Measurements from ENCODE around the gene TNKS1BP1. TPM values are rescaled to one million over a fixed set of nuclear protein-coding genes. Genes with fewer than 3 reads are reported as not detected.
"Not testable (repeated sequence)": the region's sequence is repeated elsewhere in the genome, so short reads cannot be mapped to it uniquely, and the experiment has no call there.

Gene TNKS1BP1
- total RNA-seq, 1 donor from 2014 or later: 160 TPM

DNA sequence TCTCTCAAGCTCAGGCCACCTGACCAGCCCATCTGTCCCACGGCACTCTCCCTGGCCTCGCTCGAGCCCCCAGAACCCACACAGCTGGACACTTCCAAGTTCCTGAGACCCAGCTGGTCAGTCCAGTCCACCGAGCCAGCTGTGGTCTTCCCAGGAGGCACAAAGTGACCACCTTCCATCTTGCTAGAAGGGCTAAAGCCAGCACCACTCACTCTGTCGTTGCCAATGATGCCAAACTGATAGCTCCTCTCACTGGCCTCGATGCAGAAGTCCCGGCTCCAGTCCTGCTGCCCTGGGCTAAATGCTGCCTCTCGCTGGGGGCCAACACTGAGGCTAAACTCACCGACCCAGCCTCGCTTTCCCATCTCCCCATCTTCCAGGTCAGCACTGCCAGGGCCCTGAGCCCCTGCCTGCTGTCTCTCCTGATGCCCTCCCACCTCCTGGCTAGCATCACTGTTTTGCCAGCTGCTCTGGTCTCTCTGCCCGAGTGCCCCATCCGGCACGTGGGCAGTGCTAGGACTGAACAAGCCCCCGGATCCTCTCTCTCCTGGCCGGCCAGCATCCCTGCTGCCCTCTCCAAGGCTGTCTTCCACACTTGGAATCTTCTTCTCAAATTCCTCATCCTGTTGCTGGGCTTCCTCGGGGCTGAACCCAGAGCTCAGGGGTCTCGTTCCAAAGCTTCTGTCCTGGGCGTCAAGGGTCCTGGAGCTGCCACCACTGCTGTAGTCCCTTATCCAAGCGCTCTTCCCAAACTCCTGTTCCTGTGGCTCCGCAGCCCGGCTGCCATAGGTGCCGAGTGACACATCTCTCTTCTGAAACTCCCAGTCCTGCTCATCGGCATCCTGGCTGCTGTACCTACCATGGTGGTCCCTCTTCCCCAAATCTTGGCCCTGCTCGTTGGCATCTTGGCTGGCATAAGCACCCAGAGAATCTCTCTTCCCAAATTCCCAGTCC, 15.4 kb downstream of the TNKS1BP1 start:
- ATAC-seq: no peak

DNA sequence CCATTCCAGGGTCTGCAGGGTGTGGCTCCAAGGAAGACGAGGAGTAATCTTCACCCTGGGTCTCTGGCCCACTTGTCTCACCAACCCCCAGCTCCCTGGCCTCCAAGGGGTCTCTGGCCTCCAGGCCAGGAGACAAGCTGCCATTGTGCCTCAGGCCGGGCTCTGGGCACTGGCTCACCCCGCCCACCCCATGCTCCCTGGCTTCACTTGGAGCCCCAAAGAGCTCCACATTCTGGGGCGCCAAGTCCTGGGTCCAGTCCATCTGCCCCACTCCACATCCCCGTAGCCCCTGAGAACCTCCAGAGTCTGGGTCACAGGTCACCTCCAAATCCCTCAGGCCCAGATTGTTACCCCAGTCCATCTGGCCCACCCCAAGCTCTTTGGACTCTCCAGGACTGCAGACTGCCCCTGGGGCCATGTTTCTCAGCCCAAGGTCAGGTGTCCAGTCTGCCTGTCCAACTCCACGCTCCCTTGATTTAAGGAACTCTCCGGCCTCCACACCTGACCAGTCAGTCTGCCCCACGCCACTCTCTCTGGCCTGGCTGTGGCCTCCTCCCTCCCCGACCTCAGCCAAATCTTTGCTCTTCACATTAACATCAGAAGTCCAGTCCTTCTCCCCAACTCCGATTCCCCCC, 16.2 kb downstream of the TNKS1BP1 start:
- ATAC-seq: no peak

DNA sequence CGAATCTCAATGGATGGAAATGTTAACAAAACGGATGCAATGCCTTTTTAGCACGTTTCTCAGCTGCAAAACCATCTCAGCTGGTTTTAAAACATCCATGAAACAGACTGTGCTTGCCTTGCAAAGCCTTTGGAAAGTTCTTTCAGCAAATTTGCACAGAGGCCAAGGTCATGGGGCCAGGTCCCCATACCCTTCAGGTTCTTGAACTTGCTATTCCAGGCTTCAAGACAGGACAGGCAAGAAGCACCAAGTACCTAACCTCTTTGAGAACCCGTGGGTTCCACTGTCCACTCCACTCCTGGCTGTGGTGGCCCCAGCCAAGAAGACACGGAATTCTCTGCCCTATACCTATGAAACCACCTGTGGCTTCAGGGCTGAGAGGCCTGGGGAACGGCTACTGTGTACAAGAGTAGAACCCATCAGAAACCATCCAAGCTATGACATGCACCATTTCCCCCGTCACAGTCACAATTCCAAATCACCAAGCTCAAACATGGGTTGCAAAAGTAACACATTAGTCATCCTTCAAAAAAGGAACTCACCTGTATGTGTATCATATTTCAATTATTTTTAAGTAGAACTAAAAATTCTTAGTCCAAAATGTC, 17.0 kb downstream of the TNKS1BP1 start:
- peak; percentile 5 for ATAC-seq

DNA sequence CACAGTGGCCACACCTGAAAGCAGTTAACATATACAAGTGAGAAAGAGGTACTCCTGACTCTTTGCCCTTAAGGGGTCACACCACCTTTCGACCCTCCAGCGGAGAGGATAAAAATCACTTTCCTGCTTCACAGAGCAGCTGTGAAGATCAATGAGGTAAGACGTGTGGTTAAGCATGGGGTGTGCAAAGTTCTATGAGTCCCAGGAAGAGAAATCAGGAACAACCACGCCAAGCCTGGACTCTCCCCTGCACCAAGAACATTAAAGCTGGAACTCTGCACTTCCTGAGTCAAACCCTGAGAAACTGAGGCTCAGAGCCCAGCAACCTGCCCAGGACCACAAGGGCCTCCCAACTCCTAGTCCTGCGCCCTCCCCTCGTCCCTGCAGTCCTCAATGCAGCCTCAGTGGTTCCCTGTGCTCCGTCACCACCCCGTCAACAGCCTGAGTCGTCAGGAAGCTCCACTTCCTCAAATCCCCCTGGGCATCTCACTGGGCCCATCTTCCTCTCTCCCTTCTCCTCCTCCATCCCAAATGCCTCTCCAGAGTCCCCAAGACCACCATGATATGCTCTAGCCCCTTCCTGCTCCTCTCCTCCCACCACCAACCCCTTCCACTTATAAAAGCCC, 17.7 kb downstream of the TNKS1BP1 start:
- no peak for ATAC-seq

DNA sequence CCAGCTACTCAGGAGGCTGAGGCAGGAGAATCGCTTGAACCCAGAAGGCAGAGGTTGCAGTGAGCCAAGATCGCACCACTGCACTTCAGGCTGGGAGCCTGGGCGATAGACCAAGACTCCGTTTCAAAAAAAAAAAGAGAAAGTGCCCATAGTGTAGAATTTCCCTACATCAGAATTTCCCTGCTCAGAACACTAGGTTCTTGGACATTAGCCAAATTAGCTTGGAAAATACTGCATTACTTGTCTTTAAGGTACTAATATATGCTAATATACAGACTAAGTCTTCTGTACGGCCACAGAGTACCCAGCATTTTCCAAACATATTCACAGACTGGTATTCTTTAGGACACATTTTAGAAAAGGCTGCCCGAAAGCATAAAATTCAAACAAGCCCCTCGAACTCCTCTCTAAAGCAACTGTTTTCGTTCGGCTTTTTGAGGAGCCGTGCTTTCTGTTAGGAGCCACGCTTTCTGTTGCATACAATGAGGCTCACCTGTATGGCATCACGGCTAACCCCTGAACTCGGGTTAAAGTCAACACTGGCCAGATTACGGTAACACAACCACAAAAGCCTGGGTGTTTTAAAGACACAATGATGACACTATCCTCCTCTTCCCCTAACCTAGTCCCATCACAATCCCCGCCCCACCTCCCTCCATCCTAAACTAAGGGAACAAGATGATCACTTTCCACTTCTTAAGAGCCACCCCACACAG, 18.4 kb downstream of the TNKS1BP1 start:
- ATAC-seq: no peak

DNA sequence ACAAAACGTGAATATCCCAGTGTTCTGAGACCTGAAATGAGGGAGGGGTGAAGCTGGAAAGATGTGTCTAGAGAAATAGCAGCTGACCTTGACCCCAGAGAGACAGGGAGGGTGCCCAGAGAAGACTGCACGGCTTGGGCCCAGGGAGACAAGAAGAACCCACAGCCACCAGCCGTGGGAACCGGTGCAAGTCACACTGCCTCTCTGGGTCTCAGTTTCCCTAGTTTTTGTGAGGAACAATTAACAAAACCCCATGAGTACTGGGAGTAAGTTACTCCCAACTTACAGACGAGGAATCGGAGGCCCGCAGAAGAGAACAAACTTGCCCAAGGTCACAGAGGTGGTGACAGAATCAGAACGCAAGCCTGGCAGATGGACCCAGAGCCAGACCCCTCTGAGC, 19.2 kb downstream of the TNKS1BP1 start:
- no peak for ATAC-seq

DNA sequence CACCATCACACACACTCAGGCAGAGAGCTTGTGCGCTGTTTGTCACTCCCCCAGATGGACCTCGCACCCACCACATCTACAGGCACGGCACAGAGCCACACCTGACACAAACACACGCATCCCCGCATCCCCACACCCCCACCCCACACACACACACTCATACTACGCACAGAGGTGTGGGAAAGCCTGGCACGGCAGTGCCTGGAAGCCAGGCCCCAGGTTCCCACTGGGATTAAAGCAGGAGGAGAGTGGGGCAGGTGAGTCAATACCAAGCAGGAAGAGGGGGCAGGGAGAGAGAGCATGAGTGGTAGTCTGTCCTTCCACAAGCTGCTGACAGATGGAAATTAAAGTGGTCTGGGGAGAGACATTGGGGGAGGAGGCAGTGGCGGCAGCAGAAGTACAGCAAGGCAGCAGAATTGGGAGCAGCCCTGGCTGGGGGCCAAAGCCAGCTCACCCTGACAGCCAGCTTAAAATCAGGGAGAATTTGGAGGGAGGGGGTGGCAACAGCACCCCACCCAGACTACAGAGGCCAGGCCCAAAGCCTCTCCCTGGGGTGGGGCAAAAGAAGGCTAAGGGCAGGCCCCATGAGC, 20.7 kb downstream of the TNKS1BP1 start:
- ATAC-seq: peak; percentile 87

DNA sequence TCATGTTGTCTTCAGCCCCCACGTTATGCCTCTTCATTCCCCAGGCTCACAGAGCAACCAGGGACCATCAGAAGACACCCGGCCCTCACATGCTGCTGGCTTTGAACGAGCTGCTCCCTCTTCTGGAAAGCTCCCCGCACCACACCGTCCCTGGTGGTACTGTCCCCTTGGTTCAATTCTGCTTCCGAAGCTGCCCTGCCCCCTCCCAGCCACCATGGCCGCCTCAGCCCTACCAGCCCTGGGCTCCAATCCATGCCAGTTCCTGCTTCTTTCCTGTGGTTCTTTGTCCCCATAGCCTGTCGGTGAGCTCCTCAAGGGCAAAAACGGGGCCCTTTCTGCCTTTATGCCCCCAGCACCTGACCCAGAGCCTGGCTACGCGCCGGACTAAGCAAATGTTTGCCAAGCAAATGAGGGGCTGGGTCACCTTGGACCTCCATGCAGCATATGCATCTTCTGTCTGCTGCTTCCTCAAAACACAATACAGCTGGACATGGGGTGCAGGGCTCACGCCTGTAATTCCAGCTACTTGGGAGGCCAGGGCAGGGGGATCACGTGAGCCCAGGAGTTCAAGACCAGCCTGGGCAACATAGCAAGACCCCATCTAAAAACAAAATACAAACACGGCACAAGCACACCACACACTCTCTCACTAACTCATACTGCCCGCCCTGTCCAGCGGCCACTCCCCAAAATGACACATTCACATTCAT, 21.3 kb downstream of the TNKS1BP1 start:
- ATAC-seq: peak; percentile 77

DNA sequence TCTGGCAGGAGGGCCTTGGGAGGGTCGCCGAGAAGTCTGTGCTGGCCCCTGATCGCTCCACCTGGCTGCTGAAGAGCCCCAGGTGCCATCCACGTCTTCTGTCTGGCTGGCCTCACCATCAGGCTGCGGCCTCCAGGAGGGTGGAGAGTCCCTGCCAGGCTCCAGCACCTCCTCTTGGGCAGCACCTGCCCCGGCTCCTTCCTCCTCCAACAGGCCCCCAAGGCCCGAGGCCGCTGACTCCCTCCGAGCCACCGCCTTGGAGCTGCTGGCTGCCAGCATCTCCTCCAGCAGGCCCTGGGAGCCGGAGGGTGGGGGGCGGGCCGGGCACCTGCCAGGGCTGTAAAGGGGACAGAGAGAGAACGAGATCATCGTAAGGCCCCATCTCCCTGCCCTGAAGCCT, 22.3 kb downstream of the TNKS1BP1 start:
- ATAC-seq: no peak

DNA sequence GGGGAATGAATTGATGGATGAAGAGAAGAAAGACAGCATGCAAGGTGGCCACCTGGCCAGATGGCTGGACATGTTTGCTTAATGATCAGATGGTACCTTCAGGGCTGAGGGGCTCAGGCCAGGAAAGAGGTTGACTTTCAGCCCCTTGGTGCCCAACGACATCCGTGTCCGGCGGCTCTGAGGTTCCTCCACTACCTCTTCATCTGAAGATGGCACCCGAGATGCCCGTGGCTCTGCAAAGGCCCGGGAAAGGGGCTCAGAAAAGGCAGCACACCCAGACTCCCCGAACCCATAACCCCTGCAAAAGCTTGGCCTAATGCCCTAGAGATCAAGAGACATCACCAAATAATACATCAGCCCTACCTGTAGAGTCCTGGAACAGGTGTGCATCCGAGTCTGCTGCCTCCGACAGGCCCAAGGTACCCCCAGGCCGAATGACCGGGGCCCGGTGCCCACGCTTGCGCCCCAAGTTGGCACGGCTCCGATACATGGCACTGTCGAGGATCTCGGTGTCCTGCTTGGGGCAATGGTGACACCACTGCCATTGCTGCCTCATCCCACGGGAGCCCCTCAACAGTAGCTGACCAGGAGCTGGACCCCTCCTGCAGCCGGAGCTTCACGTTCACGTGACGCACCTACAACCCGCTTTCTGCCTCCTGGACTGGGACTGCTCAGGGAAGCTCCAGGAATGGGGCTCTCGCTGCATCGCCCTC, 22.9 kb downstream of the TNKS1BP1 start:
- no peak for ATAC-seq

DNA sequence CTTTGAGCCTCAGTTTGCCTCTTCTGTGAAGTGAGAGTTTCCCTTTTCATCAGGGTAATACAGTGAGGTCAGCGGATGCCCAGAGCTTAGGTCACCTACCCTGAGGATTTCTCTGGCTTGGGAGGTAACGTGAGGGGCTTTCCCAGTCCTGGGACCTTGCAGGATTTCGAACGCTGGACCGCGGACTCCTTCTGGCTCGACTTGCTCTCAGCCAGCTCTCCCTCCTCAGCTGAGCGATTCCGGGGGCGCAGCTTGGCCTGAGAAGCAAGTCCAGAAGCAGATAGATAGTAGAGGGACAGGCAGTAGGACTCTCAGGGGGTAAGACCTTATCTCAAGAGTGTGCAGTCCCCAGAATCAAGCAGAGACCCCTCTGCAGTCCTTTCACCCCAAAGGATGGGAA, 24.0 kb downstream of the TNKS1BP1 start:
- ATAC-seq: no peak

DNA sequence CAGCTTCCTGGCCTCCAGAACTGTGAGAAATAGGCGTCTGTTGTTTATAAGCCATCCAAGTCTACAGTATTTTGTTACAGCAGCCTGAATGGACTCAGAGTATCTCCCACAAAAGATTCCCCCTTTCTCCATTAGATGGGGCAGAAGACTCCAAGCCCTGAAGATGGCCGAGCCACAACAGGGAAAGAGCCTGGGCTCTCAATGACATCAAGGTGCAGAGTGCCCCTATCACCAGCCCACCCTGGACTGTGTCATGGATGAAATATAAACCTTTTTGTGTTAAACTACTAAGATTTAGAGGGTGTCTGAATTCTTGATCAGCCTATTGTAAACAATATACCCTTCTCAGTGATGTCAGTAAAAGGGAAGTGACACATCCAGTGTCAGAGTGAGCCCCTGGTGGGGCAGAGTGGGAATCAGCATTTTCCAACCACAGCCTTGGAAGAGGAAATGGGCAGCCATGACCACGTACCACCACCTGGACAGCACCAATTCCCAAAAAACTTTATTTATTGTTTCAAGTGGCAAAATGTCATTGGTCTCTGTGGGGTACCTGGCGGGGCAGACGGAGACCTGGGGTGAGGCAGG, 25.5 kb downstream of the TNKS1BP1 start:
- ATAC-seq: no peak

DNA sequence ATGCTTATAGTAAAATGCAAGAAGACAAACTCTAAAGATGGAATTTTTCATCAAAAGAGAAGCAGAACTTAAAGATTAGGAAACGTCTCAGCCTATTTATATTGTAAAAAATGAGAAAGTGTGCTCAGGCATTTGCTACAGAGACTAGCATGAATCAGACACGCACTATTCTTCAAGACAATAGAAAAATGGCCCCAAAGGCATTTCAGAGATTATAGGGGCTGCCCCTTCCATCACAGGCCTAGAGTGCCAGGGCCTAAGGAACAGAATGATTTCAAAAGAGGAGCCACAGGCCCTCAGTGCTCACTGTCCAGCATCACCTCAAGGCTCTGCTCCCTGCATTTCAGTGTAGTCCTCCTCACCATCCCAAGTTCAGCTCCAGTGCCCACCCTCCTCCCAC, 27.5 kb downstream of the TNKS1BP1 start:
- no peak for ATAC-seq

DNA sequence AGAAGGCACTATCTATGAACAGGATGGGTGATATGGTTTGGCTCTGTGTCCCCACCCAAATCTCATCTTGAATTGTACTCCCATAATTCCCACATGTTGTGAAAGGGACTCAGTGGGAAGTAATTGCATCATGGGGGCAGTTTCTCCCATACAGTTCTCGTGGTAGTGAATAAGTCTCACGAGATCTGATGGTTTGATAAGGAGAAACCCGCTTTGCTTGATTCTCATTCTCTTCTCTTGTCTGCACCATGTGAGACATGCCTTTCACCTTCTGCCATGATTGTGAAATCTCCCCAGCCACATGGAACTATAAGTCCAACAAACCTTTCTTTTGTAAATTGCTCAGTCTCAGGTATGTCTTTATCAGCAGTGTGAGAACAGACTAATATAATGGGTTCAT, 28.5 kb downstream of the TNKS1BP1 start:
- not testable (repeated sequence) for ATAC-seq

DNA sequence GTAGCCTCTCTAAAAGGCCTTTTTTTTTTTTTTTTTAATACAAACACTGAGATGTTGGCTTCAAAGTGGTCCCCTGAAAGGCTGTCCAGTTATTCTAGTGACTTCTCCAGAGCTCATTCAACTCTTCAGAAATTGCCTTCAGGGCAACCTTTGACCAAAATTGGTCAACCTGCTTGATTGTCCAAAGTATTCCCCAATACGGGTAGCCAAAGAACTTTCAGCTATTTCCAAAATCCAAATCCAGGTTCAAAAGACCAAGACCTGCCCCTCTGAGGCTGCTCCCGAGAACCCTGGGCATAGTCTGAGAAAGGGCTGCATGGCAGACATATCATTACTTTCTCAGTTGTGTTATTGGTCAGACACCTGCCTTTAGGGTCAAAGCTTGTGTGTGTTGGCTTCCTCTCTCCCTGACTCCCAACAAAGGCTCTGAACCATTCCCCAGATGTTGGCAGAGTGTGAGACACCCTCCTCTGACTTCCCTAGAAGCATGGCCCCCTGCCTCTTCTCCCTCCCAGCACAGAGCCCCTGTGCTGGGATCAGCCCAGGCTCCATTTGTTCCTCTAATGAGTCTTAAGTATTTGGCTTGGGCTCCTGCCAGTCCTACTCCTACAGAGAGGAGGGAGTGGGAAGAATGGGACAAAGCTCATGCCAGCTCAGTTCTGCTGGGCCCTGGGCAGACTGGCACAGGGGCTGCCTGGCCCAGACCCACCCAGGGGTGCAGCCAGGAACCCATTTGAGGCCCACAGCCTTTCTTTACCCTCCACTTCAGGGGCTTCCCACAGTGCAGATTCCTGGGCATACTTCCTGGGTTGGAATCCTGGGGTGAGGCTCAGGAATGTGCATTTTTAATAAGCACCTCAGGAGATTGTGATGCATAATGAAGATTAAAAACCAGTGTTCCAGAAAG, 30.3 kb downstream of the TNKS1BP1 start:
- peak; percentile 45 for ATAC-seq

DNA sequence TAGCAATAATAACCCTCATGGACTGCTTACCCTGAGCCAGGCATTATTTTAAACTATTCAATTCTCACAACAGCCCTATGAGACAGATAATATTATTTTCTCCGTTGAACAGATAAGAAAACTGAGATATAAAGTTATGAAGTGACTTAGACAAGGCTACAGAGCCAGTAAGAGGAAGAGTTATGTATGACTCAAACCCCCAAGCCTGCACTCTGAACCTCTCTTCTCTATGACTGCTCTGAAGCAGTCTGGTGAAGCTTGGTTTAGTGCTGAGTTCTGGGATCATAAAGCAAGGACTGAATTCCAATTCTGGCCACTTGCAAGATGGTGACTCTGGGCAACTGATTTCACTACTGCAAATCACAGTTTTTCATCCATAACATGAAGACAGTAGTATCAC, 34.5 kb downstream of the TNKS1BP1 start:
- no peak for ATAC-seq

DNA sequence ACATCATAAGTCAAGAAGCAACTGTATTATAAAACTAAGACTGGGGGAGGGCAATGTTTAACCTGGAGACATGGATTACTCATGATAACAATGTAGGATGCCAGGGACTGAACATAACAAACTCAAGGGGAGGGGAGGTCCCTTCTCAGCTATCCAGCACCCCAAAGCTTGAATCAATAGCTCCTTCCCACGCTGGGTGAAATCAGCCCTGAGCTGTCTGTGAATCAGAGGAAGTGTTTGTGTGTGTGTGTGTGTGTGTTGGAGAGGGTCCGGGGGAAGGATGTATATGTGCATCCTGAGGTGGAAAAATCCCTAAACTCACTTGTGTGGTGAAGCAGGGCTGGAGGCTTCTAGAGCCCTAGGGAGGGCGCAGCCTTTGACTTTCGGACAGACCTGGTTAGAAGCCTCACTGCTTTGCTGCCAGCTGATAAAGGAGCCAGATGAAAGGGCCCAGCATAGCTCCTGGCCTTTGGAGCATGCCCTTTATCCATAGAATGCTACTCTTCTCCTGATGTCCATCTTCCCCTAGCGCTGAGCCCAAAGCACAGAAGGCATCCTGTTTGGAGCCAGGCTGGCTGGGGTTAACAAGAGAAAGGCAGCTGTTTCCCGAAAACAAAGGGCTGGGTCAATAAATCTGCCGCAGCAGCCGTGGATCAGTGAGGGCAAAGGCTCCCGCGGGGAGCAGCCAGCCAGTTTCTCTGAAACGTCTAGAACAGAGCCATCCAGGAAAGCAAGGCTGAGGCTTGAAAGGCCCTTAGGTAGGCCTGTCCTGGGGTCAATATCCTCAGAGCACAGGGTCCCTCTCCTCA, 35.8 kb downstream of the TNKS1BP1 start:
- ATAC-seq: no peak

DNA sequence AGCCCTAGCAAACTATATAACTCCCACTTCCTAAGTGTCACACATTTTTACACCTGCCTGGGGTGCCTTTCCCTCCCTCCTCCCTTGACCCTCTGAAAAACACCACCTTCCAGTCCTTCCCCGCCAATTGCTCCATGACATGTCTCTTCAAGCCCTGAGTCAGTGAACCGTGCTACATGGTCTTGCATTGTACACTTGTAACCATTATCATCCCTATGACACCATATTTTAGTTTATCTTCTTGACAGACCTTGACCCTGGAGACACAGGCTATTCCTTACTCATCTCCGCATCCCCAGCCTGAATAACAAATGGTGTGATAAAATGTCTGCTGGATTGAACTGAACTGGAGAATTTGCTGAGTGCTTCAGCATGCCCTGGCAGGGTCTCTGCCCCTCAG, 36.9 kb downstream of the TNKS1BP1 start:
- no peak for ATAC-seq
